Endodermal cell (in vitro differentiated cells): Measurements from ENCODE around the gene CAMK2A. TPM values are rescaled to one million over a fixed set of nuclear protein-coding genes. Genes with fewer than 3 reads are reported as not detected.

Experiments used
- DNase-seq: peaks from one replicate; pipeline ENCODE4 v3.0.0-alpha.2; 2017
- H3K27ac ChIP-seq: 2 replicates; pipeline ENCODE4 v1.5.1; 2013; ENCODE audit warnings: mild to moderate bottlenecking, low read depth, low read length, moderate library complexity
- H3K27me3 ChIP-seq: 2 replicates; pipeline ENCODE4 v1.6.1; 2013; ENCODE audit warnings: mild to moderate bottlenecking, low read length, moderate library complexity; ENCODE audit not compliant: insufficient read depth, control insufficient read depth, poor library complexity, severe bottlenecking
- H3K36me3 ChIP-seq: 2 replicates; pipeline ENCODE4 v1.7.0; 2013; ENCODE audit warnings: mild to moderate bottlenecking, low read length, moderate library complexity; ENCODE audit not compliant: control insufficient read depth, insufficient read depth
- H3K4me1 ChIP-seq: one replicate; pipeline ENCODE4 v1.7.0; 2013; ENCODE audit warnings: low read length; ENCODE audit not compliant: control insufficient read depth, insufficient read depth
- H3K4me3 ChIP-seq: 2 replicates; pipeline ENCODE4 v1.5.1; 2013; ENCODE audit warnings: mild to moderate bottlenecking, low read length, moderate library complexity
- H3K9ac ChIP-seq: 2 replicates; pipeline ENCODE4 v1.6.1; 2013; ENCODE audit warnings: mild to moderate bottlenecking, low read length, moderate library complexity; ENCODE audit not compliant: poor library complexity, severe bottlenecking; ENCODE audit errors: extremely low read depth
- H3K9me3 ChIP-seq: 2 replicates; pipeline ENCODE4 v1.6.1; 2013; ENCODE audit warnings: mild to moderate bottlenecking, low read length, moderate library complexity; ENCODE audit not compliant: control insufficient read depth
- H3K27ac Mint-ChIP-seq: 2 replicates; pipeline ENCODE4 v1.8.0; 2020; ENCODE audit warnings: mixed read lengths
- H3K27me3 Mint-ChIP-seq: 2 replicates; pipeline ENCODE4 v1.8.0; 2021; ENCODE audit warnings: mild to moderate bottlenecking, mixed read lengths; ENCODE audit not compliant: insufficient read depth
- H3K36me3 Mint-ChIP-seq: 2 replicates; pipeline ENCODE4 v1.8.0; 2020; ENCODE audit warnings: low read depth, mixed read lengths
- H3K4me1 Mint-ChIP-seq: 2 replicates; pipeline ENCODE4 v1.8.0; 2020; ENCODE audit warnings: mixed read lengths
- H3K4me3 Mint-ChIP-seq: 2 replicates; pipeline ENCODE4 v1.8.0; 2020; ENCODE audit warnings: mild to moderate bottlenecking, moderate library complexity, mixed read lengths
- H3K9me3 Mint-ChIP-seq: 2 replicates; pipeline ENCODE4 v1.8.0; 2020; ENCODE audit warnings: mild to moderate bottlenecking, mixed read lengths
- WGBS, 2 experiments: methylation state at CpG; one replicate each; pipeline versions ENCODE4 v1.1.5 to v1.1.7; 2013; ENCODE audit warnings: missing lambda C conversion rate in 2 of 2, mixed read lengths in 1 of 2; ENCODE audit not compliant: insufficient coverage in 1 of 2, insufficient read length in 1 of 2; 5-methylcytosine and 5-hydroxymethylcytosine counted together
- total RNA-seq, 2 donors: library from RNA; stranded (reverse); fragmentation: NEBNext Ultra II Directional in 1 of 2; extraction: Animal tissue kit (Norgen Biotek cat#: 25700) in 1 of 2; gene quantifications; 2 replicates in 1 of 2; 3 replicates in 1 of 2; pipeline ENCODE4 v1.2.1, GENCODE V29; 2021
- TF ChIP-seq, protein P1 (sequence below): fragments of 200-600 bp; sonication (generic); conservative IDR thresholded peaks from 2 replicates; pipeline ENCODE4 v1.5.0; 2021; ENCODE audit warnings: antibody characterized with exemption, mild to moderate bottlenecking

The CAMK2A gene
- total RNA-seq, 2 donors from 2014 or later: 0.31 to 0.49 TPM

DNA sequence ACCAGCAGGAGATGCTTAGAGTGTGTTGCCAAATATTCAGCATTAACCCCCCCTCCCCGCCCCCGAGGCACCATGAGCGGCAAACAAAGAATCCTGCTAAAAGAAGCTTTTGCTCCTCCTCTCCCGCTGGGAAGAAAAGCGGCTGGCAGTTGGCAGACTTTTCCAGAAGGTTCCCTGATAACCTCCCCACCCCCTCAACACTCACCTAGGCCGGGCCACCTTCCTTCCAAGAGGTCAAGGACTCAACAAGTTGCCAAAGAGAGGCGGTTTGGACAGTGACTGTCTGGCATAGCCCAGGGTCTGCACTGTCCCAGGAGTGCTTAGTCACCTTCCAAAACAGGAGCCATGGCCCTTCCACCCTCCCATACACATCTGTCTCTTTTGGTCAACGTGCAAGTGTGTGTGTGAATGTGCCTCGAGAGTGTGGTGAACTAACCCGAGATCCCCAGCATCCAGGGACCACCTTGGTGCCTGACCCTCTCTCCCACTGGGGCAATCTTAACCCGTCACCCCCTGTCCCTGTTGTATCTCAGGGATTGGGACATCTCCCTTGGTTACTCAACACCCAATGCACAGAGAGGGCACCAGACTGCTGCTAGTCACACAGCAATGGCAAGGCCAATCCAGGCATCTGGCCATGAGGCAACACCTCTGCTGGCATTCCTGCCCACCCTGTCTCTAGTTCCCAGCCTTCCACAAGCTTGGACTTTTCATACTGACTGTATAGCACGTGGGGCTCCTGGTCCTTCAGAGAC lies 18.9 kb downstream of the CAMK2A start:
- DNase-seq: no peak
- Histone ChIP-seq H3K36me3 (no peaks in the 10 kb centered on the region), H3K9ac (no peak overlapping the region), H3K4me1 (peaks cover 12% of the 10 kb centered on the region), H3K27me3 (no peaks in the 10 kb centered on the region), H3K9me3 (no peaks in the 10 kb centered on the region), H3K4me3 (no peak overlapping the region), H3K27ac (no peak overlapping the region)
- WGBS, 2 experiments: 55 to 100% methylated on average over 1 to 12 of the region's 12 CpGs
- Mint-ChIP-seq H3K36me3 (no peaks in the 10 kb centered on the region), H3K27me3 (no peaks in the 10 kb centered on the region), H3K4me1 (peaks cover 12% of the 10 kb centered on the region), H3K9me3 (no peaks in the 10 kb centered on the region), H3K27ac (peak overlapping the region; percentile 80), H3K4me3 (no peak overlapping the region)
- TF ChIP-seq, protein P1, sequence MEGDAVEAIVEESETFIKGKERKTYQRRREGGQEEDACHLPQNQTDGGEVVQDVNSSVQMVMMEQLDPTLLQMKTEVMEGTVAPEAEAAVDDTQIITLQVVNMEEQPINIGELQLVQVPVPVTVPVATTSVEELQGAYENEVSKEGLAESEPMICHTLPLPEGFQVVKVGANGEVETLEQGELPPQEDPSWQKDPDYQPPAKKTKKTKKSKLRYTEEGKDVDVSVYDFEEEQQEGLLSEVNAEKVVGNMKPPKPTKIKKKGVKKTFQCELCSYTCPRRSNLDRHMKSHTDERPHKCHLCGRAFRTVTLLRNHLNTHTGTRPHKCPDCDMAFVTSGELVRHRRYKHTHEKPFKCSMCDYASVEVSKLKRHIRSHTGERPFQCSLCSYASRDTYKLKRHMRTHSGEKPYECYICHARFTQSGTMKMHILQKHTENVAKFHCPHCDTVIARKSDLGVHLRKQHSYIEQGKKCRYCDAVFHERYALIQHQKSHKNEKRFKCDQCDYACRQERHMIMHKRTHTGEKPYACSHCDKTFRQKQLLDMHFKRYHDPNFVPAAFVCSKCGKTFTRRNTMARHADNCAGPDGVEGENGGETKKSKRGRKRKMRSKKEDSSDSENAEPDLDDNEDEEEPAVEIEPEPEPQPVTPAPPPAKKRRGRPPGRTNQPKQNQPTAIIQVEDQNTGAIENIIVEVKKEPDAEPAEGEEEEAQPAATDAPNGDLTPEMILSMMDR: no peak

DNA sequence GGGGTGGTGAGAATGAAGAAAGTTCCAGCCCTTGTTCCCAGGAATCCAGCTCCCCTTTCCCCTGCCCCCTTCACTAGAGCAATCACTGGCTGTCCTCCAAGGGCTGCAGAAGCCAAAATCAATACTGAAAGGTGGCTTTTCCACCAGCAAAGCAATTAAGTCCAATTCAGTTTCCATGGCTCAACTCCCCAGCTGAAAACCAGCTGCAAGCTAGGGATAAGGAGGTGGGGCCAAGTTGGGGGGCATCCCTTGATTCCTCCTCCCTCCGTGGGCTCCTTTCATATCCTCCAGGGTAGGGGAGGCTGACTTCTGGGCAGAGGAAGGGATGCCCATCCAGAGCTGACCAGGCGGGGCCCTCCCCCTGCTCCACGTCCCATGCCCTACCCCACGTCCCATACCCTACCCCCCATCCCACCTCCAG lies 22.7 kb downstream of the CAMK2A start:
- H3K27ac Mint-ChIP-seq: no peak overlapping the region
- peaks cover 16% of the 10 kb centered on the region for H3K4me1 Mint-ChIP-seq
- H3K36me3 Mint-ChIP-seq: no peaks in the 10 kb centered on the region
- H3K9me3 ChIP-seq: no peaks in the 10 kb centered on the region
- H3K9ac ChIP-seq: no peak overlapping the region
- DNase-seq: no peak
- no peak overlapping the region for H3K27ac ChIP-seq
- no peaks in the 10 kb centered on the region for H3K36me3 ChIP-seq
- no peak overlapping the region for H3K4me3 ChIP-seq
- H3K4me3 Mint-ChIP-seq: no peak overlapping the region
- 75% methylated on average over 4 of the region's 4 CpGs; no CpG with 5 or more reads in 1 of the 2 experiments for WGBS, 2 experiments
- H3K27me3 Mint-ChIP-seq: peaks cover 2% of the 10 kb centered on the region
- TF ChIP-seq, protein P1: no peak
- no peaks in the 10 kb centered on the region for H3K27me3 ChIP-seq
- no peaks in the 10 kb centered on the region for H3K9me3 Mint-ChIP-seq
- H3K4me1 ChIP-seq: peaks cover 12% of the 10 kb centered on the region

DNA sequence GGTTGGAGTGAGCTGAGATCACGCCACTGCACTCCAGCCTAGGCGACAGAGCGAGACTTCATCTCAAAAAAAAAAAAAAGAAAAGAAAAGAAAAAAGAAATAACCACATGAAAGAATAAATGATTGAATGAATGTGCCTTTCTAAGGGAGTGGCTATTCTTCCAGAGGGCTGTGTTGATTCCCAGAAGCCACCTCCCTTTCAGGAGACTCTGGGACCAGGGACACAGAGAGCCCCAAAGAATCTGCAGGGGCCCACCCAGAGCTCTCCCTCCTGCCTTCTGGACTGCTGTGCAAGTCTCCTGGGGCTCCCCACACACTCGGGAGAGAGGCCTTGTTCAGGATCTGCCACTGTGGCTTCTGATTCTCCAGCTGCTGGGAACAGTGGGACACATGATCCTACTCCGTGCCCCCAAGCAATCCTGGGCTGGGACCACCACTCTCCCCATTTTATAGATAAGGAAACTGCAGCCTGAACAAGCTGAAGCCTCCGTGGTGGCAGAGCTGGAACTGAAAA lies 23.6 kb downstream of the CAMK2A start:
- TF ChIP-seq, protein P1: no peak

More for the DNA sequence above, 23.6 kb downstream of the CAMK2A start:
- WGBS, 2 experiments: 88 to 91% methylated on average over 4 to 6 of the region's 6 CpGs
- Histone ChIP-seq H3K9ac (no peak overlapping the region), H3K27me3 (no peaks in the 10 kb centered on the region), H3K9me3 (no peaks in the 10 kb centered on the region), H3K27ac (no peak overlapping the region), H3K36me3 (no peaks in the 10 kb centered on the region), H3K4me1 (peaks cover 12% of the 10 kb centered on the region), H3K4me3 (no peak overlapping the region)
- no peak for DNase-seq
- H3K9me3 Mint-ChIP-seq: no peaks in the 10 kb centered on the region
- H3K27ac Mint-ChIP-seq: no peak overlapping the region
- no peak overlapping the region for H3K4me3 Mint-ChIP-seq
- no peaks in the 10 kb centered on the region for H3K36me3 Mint-ChIP-seq
- peaks cover 6% of the 10 kb centered on the region for H3K27me3 Mint-ChIP-seq
- H3K4me1 Mint-ChIP-seq: peaks cover 15% of the 10 kb centered on the region
